OCI-M1 (cell line): ENCODE measurements around the gene AMHR2.

Experiments used
- DNase-seq: peaks from one replicate; lab custom pipeline; 2025; lab: John Stamatoyannopoulos, UW

AMHR2 gene

DNA sequence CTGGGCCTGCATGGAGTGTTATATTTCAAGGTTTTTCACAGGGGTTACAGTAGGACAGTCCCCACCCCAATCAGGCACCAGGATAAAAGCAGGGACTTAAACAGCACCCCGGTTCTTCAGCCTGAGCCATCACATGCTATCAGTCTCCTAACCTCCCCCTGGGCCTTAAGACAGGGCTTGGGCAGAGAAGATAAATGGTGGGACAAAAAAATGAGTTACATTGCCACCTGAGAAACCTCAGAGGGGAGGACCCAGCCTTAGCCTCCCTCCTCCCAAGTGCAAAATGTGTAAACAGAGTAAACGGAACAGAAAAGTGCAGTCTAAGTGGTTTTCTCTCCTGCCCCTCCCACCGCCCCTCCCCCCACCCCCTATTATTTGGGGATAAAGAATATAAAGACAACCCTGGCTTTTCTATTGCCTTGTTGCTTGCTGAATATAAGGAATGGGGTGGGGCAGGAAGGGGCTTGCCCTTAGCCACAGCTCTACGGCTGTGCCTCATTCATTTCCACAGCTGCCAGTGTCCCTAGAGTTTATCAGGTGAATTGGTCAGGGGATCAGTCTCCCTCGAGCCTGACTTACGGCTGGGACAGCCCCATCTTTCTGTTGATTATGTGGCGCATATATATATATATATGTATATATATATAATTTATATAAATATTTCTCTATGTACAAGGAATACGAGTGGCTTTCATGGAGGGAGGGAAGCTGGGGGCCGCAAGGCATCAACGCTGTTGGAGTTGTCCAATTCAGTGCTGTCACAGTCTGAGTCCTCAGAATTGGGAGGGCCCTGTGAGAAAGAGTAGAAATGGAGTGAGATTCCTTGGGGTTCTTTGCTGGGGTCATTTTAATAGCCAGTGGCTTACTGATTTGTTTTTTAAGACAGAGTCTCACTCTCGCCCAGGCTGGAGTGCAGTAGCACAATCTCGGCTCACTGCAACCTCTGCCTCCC, 57.1 kb downstream of the AMHR2 start:
- DNase-seq: no peak
